ENCODE measurements around the gene U2AF1L4.
A peak's percentile ranks its signal among the peaks of the same experiment; 100 is the strongest.

Gene U2AF1L4

GRCh38 chr19:35753634-35754369, 8.6 kb upstream of the U2AF1L4 start:
- H3K4me3 ChIP-seq (ENCODE audit: low read depth, low read length) = no peak overlapping the region
- no peak for DNase-seq (ENCODE audit: low read depth)
- TF ChIP-seq MYC (IDR thresholded peaks at IDR 0.05; ENCODE audit: low read depth, low read length) (no peak), POLR2A (IDR thresholded peaks at IDR 0.05; ENCODE audit: extremely low read depth, insufficient read length) (no peak), MAX (IDR thresholded peaks at IDR 0.05; ENCODE audit: low read depth, low read length) (no peak), CTCF (IDR thresholded peaks at IDR 0.05; ENCODE audit: low read depth, low read length) (no peak)

GRCh38 chr19:35752746-35753350, 7.6 kb upstream of the U2AF1L4 start:
- no peak for DNase-seq (ENCODE audit: low read depth)
- no peak overlapping the region for H3K4me3 ChIP-seq (ENCODE audit: low read depth, low read length)
- no peak for TF ChIP-seq POLR2A (IDR thresholded peaks at IDR 0.05; ENCODE audit: extremely low read depth, insufficient read length)
- no peak for TF ChIP-seq CTCF (IDR thresholded peaks at IDR 0.05; ENCODE audit: low read depth, low read length)
- TF ChIP-seq MYC (IDR thresholded peaks at IDR 0.05; ENCODE audit: low read depth, low read length) = no peak
- TF ChIP-seq MAX (IDR thresholded peaks at IDR 0.05; ENCODE audit: low read depth, low read length) = no peak

- TF ChIP-seq POLR2A (IDR thresholded peaks at IDR 0.05; ENCODE audit: extremely low read depth, insufficient read length) (no peak), MYC (IDR thresholded peaks at IDR 0.05; ENCODE audit: low read depth, low read length) (no peak), MAX (IDR thresholded peaks at IDR 0.05; ENCODE audit: low read depth, low read length) (no peak), CTCF (IDR thresholded peaks at IDR 0.05; ENCODE audit: low read depth, low read length) (no peak)
- H3K4me3 ChIP-seq (ENCODE audit: low read depth, low read length) = no peak overlapping the region
- no peak for DNase-seq (ENCODE audit: low read depth)
These were observed 6.9 kb upstream of the U2AF1L4 start for GRCh38 chr19:35751839-35752745.

GRCh38 chr19:35750167-35750566, 4.9 kb upstream of the U2AF1L4 start:
- TF ChIP-seq POLR2A (IDR thresholded peaks at IDR 0.05; ENCODE audit: extremely low read depth, insufficient read length) = no peak
- TF ChIP-seq MYC (IDR thresholded peaks at IDR 0.05; ENCODE audit: low read depth, low read length) = no peak
- TF ChIP-seq MAX (IDR thresholded peaks at IDR 0.05; ENCODE audit: low read depth, low read length) = no peak
- no peak for TF ChIP-seq CTCF (IDR thresholded peaks at IDR 0.05; ENCODE audit: low read depth, low read length)
- DNase-seq (ENCODE audit: low read depth) = no peak
- no peak overlapping the region for H3K4me3 ChIP-seq (ENCODE audit: low read depth, low read length)

GRCh38 chr19:35748106-35749020, 3.1 kb upstream of the U2AF1L4 start, which contains the start of gene LIN37:
Gene LIN37, plus strand, starts transcription at chr19:35748576. Its CDS starts 149 bp downstream, at chr19:35748725.
- no peak for TF ChIP-seq CTCF (IDR thresholded peaks at IDR 0.05; ENCODE audit: low read depth, low read length)
- TF ChIP-seq MYC (IDR thresholded peaks at IDR 0.05; ENCODE audit: low read depth, low read length) = peak; percentile 58; the same call in 1 of the 2 replicates
- TF ChIP-seq MAX (IDR thresholded peaks at IDR 0.05; ENCODE audit: low read depth, low read length) = no peak
- DNase-seq (ENCODE audit: low read depth) = peak; percentile 97
- H3K4me3 ChIP-seq (ENCODE audit: low read depth, low read length) = peak within 1 kb of the TSS; percentile 78

Data from NB4 (cell line).